ENCODE data around the gene SNRNP70. TPM values are rescaled to one million over a fixed set of nuclear protein-coding genes. Genes with fewer than 3 reads are reported as not detected.

SNRNP70 gene
- total RNA-seq, 1 donor from 2014 or later = 142 TPM

GRCh38 chr19:49102303-49102702, 17.1 kb downstream of the SNRNP70 start:
- no peak for DNase-seq

- DNase-seq = no peak
Observed at GRCh38 chr19:49103331-49104085, 18.3 kb downstream of the SNRNP70 start.

- DNase-seq = no peak
Observed at GRCh38 chr19:49104229-49104864, 19.1 kb downstream of the SNRNP70 start.

GRCh38 chr19:49106648-49107135, 21.4 kb downstream of the SNRNP70 start:
- peak; percentile 74 for DNase-seq

- DNase-seq = no peak
Observed at GRCh38 chr19:49107625-49108459, 22.6 kb downstream of the SNRNP70 start.

- DNase-seq = no peak
Observed at GRCh38 chr19:49109051-49109450, 23.8 kb downstream of the SNRNP70 start.

GRCh38 chr19:49109569-49110233, 24.4 kb downstream of the SNRNP70 start:
- no peak for DNase-seq

- no peak for DNase-seq
Observed at GRCh38 chr19:49110567-49110966, 25.3 kb downstream of the SNRNP70 start.

GRCh38 chr19:49111218-49111998, 26.2 kb downstream of the SNRNP70 start:
- DNase-seq = no peak

- peak; percentile 79 for DNase-seq
Observed at GRCh38 chr19:49113762-49114629, 28.7 kb downstream of the SNRNP70 start, which contains the start of gene LIN7B. Gene LIN7B, plus strand, starts transcription at chr19:49114370. Its CDS starts 35 bp downstream, at chr19:49114405.

- DNase-seq = peak; percentile 48
Observed at GRCh38 chr19:49114630-49115363, 29.5 kb downstream of the SNRNP70 start.

GRCh38 chr19:49116544-49116943, 31.3 kb downstream of the SNRNP70 start:
- no peak for DNase-seq

- no peak for DNase-seq
Observed at GRCh38 chr19:49117677-49118564, 32.7 kb downstream of the SNRNP70 start.

GRCh38 chr19:49118565-49119410, 33.5 kb downstream of the SNRNP70 start, which contains the start of gene C19orf73:
Gene C19orf73, minus strand, starts transcription at chr19:49119143. Its CDS starts 121 bp downstream, at chr19:49119022.
- DNase-seq = peak; percentile 97

GRCh38 chr19:49119411-49120324, 34.4 kb downstream of the SNRNP70 start, which contains the start of gene PPFIA3:
Gene PPFIA3, plus strand, starts transcription at chr19:49119544. Its CDS starts 8,330 bp downstream, at chr19:49127874.
- DNase-seq = peak; percentile 77

- no peak for DNase-seq
Observed at GRCh38 chr19:49120325-49120683, 35.1 kb downstream of the SNRNP70 start.

Data from dermis blood vessel endothelial cell (primary cell).